B cell (primary cell): ENCODE data around the gene GCNA. TPM values are rescaled to one million over a fixed set of nuclear protein-coding genes. Genes with fewer than 3 reads are reported as not detected.

Experiments
- ATAC-seq: fragments of 200-7000 bp; cut with Tn5 transposase; one replicate; pipeline ENCODE4 v1.10.0; 2021; ENCODE audit warnings: low read depth, mild to moderate bottlenecking, moderate number of reproducible peaks, moderate library complexity
- CTCF ChIA-PET: fragments of 350-600 bp; sonication (Branson Sonifier 250); formaldehyde crosslinking; loops from one replicate; lab custom pipeline; 2021; ENCODE audit warnings: antibody characterized with exemption, inconsistent platforms; lab: Charles Lee
- POLR2A ChIA-PET: fragments of 350-600 bp; sonication (Branson Sonifier 250); formaldehyde crosslinking; loops from one replicate; lab custom pipeline; 2021; ENCODE audit warnings: antibody characterized with exemption; lab: Charles Lee
- DNase-seq: peaks from one replicate; pipeline ENCODE4 v3.0.0; 2013
- H2AFZ ChIP-seq: 2 replicates; pipeline ENCODE4 v1.6.1; 2012; ENCODE audit warnings: mild to moderate bottlenecking, low read depth, low read length; ENCODE audit not compliant: insufficient read depth, poor library complexity, severe bottlenecking
- H3K27ac ChIP-seq, 2 donors: 1 replicate in 1 of 2; 2 replicates in 1 of 2; pipeline ENCODE4 v1.5.1; 2012 to 2013; ENCODE audit warnings: low read length in 2 of 2, mild to moderate bottlenecking in 2 of 2, moderate library complexity in 1 of 2
- H3K27me3 ChIP-seq, 4 experiments: fragments of 200-600 bp in 1 of 4; sonication (generic) in 1 of 4; replicated peaks in 1 of 4; 1 replicate in 2 of 4; 2 replicates in 2 of 4; pipeline versions ENCODE4 v1.6.1 to v1.7.0; 2013 to 2016; ENCODE audit warnings: low read length in 3 of 4, mild to moderate bottlenecking in 2 of 4, mixed read lengths in 1 of 4, moderate library complexity in 1 of 4; ENCODE audit not compliant: insufficient read depth in 4 of 4, control insufficient read depth in 3 of 4; ENCODE audit errors: control extremely low read depth in 1 of 4
- H3K36me3 ChIP-seq, 2 experiments: replicated peaks in 1 of 2; 1 replicate in 1 of 2; 2 replicates in 1 of 2; pipeline versions ENCODE4 v1.6.1 to v1.7.1; 2013; ENCODE audit warnings: low read length in 1 of 2; ENCODE audit not compliant: insufficient read depth in 2 of 2, control insufficient read depth in 1 of 2; ENCODE audit errors: control extremely low read depth in 1 of 2, extremely low read depth in 1 of 2
- H3K4me1 ChIP-seq, 2 donors: fragments of 200-600 bp in 1 of 2; sonication (generic) in 1 of 2; 1 replicate in 1 of 2; 2 replicates in 1 of 2; pipeline versions ENCODE4 v1.5.1 to v1.6.1; 2013 to 2017; ENCODE audit warnings: low read length in 2 of 2; ENCODE audit not compliant: control insufficient read depth in 2 of 2, insufficient read depth in 2 of 2
- H3K4me2 ChIP-seq: replicated peaks from 2 replicates; pipeline ENCODE3; 2012; ENCODE audit warnings: mild to moderate bottlenecking, low read depth, low read length; ENCODE audit not compliant: poor library complexity, severe bottlenecking
- H3K4me3 ChIP-seq, 5 experiments: fragments of 200-600 bp in 1 of 5; sonication (generic) in 1 of 5; 1 replicate in 3 of 5; 2 replicates in 2 of 5; pipeline versions ENCODE4 v1.5.1 to v1.7.0; 2011 to 2016; ENCODE audit warnings: low read length in 4 of 5, mild to moderate bottlenecking in 4 of 5, low read depth in 2 of 5, control low read depth in 1 of 5, moderate library complexity in 1 of 5; ENCODE audit not compliant: insufficient read depth in 1 of 5; ENCODE audit errors: control extremely low read depth in 1 of 5, extremely low read depth in 1 of 5
- H3K79me2 ChIP-seq: fragments of 200-600 bp; sonication (generic); one replicate; pipeline ENCODE4 v1.6.0; 2016; ENCODE audit warnings: low read length; ENCODE audit not compliant: control insufficient read depth, insufficient read depth
- H3K9ac ChIP-seq: fragments of 200-600 bp; sonication (generic); 2 replicates; pipeline ENCODE4 v1.6.1; 2017; ENCODE audit warnings: mild to moderate bottlenecking, low read length, moderate library complexity
- H3K9me3 ChIP-seq, 3 donors: one replicate each; pipeline versions ENCODE4 v1.6.1 to v1.7.1; 2013; ENCODE audit warnings: low read length in 2 of 3; ENCODE audit not compliant: control insufficient read depth in 2 of 3, insufficient read depth in 1 of 3; ENCODE audit errors: control extremely low read depth in 1 of 3
- H4K20me1 ChIP-seq: 2 replicates; pipeline ENCODE4 v1.6.0; 2012; ENCODE audit warnings: mild to moderate bottlenecking, low read length; ENCODE audit not compliant: insufficient read depth, control insufficient read depth, poor library complexity, severe bottlenecking
- H3K27ac Mint-ChIP-seq: one replicate; pipeline ENCODE4 v1.8.0; 2021; ENCODE audit warnings: mixed read lengths
- H3K27me3 Mint-ChIP-seq: one replicate; pipeline ENCODE4 v1.8.0; 2021; ENCODE audit warnings: mixed read lengths
- H3K4me1 Mint-ChIP-seq: one replicate; pipeline ENCODE4 v1.8.0; 2021; ENCODE audit warnings: mixed read lengths
- H3K4me3 Mint-ChIP-seq: one replicate; pipeline ENCODE4 v1.8.0; 2021; ENCODE audit warnings: mixed read lengths
- H3K9me3 Mint-ChIP-seq: one replicate; pipeline ENCODE4 v1.8.0; 2022; ENCODE audit warnings: mixed read lengths; ENCODE audit not compliant: insufficient read depth
- CTCF ChIP-seq: fragments of 200-600 bp; IDR thresholded peaks from one replicate; pipeline ENCODE4 v1.8.0; 2022; ENCODE audit warnings: antibody characterized with exemption, mild to moderate bottlenecking
- EZH2 ChIP-seq: IDR thresholded peaks from 2 replicates; pipeline ENCODE4 v1.6.1; 2012; ENCODE audit warnings: borderline replicate concordance, low read depth, mild to moderate bottlenecking, moderate library complexity, low read length; ENCODE audit not compliant: insufficient read depth, poor library complexity, severe bottlenecking
- WGBS: methylation state at CpG from one replicate; pipeline ENCODE4 v1.1.5; 2013; ENCODE audit warnings: missing lambda C conversion rate; ENCODE audit not compliant: insufficient coverage; 5-methylcytosine and 5-hydroxymethylcytosine counted together
- intact Hi-C: fragments of 100-400 bp; cut with micrococcal nuclease; formaldehyde crosslinking; loops from one replicate; pipeline ENCODE4 v1.10.0; 2022
- polyA plus RNA-seq: library from polyadenylated mRNA; depleted of rRNA; stranded (reverse); fragments of >200 nt; gene quantifications from 2 replicates; pipeline ENCODE4 v1.2.3, GENCODE V29; 2012
- total RNA-seq, 2 donors: library from RNA; stranded (reverse); fragments of 120-200 nt in 1 of 2; gene quantifications; 1 replicate in 1 of 2; 2 replicates in 1 of 2; pipeline versions ENCODE4 v1.2.3 to v1.2.4, GENCODE V29; 2013 to 2022

Gene GCNA
- total and polyA plus RNA-seq, 2 donors (not counting 1 experiment from before 2014, with no cell fraction given), result 4.7 to 6.2 TPM

- Mint-ChIP-seq H3K27me3 (no peaks in the 10 kb centered on the region), H3K4me1 (peaks cover 12% of the 10 kb centered on the region), H3K27ac (no peak overlapping the region), H3K9me3 (no peaks in the 10 kb centered on the region), H3K4me3 (no peak overlapping the region)
- DNase-seq (no peak), ATAC-seq (no peak)
- Histone ChIP-seq H3K4me2 (no peak overlapping the region), H3K9ac (no peak overlapping the region), H3K4me1 (peaks cover 7 to 8% of the 10 kb centered on the region in 2 donors), H3K36me3 (peaks cover 0 to 65% of the 10 kb centered on the region in 2 experiments), H3K27ac (no peak overlapping the region), H3K9me3 (no peaks in the 10 kb centered on the region), H3K79me2 (peaks cover 72% of the 10 kb centered on the region), H2AFZ (no peak overlapping the region), H3K4me3 (no peak overlapping the region), H3K27me3 (no peaks in the 10 kb centered on the region), H4K20me1 (peaks cover 4% of the 10 kb centered on the region)
- ChIA-PET CTCF (no interaction called here), POLR2A (no interaction called here)
- intact Hi-C loops, result loop anchor here (10.0 kb wide), 1 partner anchor 93 kb away; no protein-coding TSS in a partner anchor
- no CpG with 5 or more reads among the region's 7 CpGs for WGBS
- TF ChIP-seq EZH2 (no peak), CTCF (no peak)
Measured at GRCh38 chrX:71547339-71547738, 30.9 kb upstream of the GCNA start.

- H3K9me3 ChIP-seq, result no peaks in the 10 kb centered on the region
- intact Hi-C loops, result loop anchor here (10.0 kb wide), 1 partner anchor 95 kb away; no protein-coding TSS in a partner anchor
- no peak overlapping the region for H3K4me3 ChIP-seq
- peaks cover 8% of the 10 kb centered on the region for H4K20me1 ChIP-seq
- no peak overlapping the region for H3K4me2 ChIP-seq
- no peak overlapping the region for H3K27ac ChIP-seq
- ChIA-PET POLR2A (no interaction called here), CTCF (interaction anchor here (1.2 kb wide), 1 partner anchor 15 kb away, joined by 3 read pairs; no protein-coding TSS in a partner anchor)
- Mint-ChIP-seq H3K9me3 (no peaks in the 10 kb centered on the region), H3K4me1 (no peaks in the 10 kb centered on the region), H3K4me3 (no peak overlapping the region), H3K27ac (no peak overlapping the region), H3K27me3 (no peaks in the 10 kb centered on the region)
- WGBS, result no CpG with 5 or more reads among the region's 1 CpG
- ATAC-seq, result no peak
- H3K9ac ChIP-seq, result no peak overlapping the region
- TF ChIP-seq CTCF (no peak), EZH2 (no peak)
- peaks cover 1 to 58% of the 10 kb centered on the region in 2 experiments for H3K36me3 ChIP-seq
- no peaks in the 10 kb centered on the region for H3K4me1 ChIP-seq
- no peak for DNase-seq
- no peak overlapping the region for H2AFZ ChIP-seq
- H3K79me2 ChIP-seq, result peaks cover 53% of the 10 kb centered on the region
- no peaks in the 10 kb centered on the region for H3K27me3 ChIP-seq
Measured at GRCh38 chrX:71549986-71550385, 28.3 kb upstream of the GCNA start.
